PC-9 (cell line): ENCODE results near the gene GFM2. TPM values are rescaled to one million over a fixed set of nuclear protein-coding genes. Genes with fewer than 3 reads are reported as not detected.
"Not testable (repeated sequence)": the region's sequence is repeated elsewhere in the genome, so short reads cannot be mapped to it uniquely, and the experiment has no call there.

ENCODE experiments used
- BruUV-seq: library from RNA; stranded (reverse); fragments of 400-500 nt; replicated peaks from 2 replicates; lab custom pipeline; 2021; lab: Mats Ljungman, UMichigan
- CTCF ChIA-PET: fragments of 300-600 bp; sonication (Branson Sonifier 250); formaldehyde crosslinking; loops from one replicate; lab custom pipeline; 2022; ENCODE audit warnings: antibody characterized with exemption; lab: Charles Lee
- POLR2A ChIA-PET: fragments of 300-600 bp; sonication (Branson Sonifier 250); formaldehyde crosslinking; loops from one replicate; lab custom pipeline; 2022; ENCODE audit warnings: antibody characterized with exemption; ENCODE audit not compliant: unreplicated experiment; lab: Charles Lee
- DNase-seq, 2 experiments: peaks; one replicate each; pipeline versions ENCODE4 v3.0.0 to v3.0.0-alpha.2; 2015 to 2022; ENCODE audit warnings: mixed read lengths in 1 of 2
- H2AFZ ChIP-seq: fragments of 200-600 bp; sonication (generic); 2 replicates; pipeline ENCODE4 v1.8.1; 2017; ENCODE audit warnings: antibody characterized with exemption
- H3F3A ChIP-seq: fragments of 200-600 bp; sonication (generic); 2 replicates; pipeline ENCODE4 v1.8.1; 2017; ENCODE audit warnings: antibody characterized with exemption, mild to moderate bottlenecking, low read depth; ENCODE audit not compliant: insufficient read depth
- H3K27ac ChIP-seq: fragments of 200-600 bp; sonication (generic); 2 replicates; pipeline ENCODE4 v1.6.1; 2016; ENCODE audit warnings: mixed run types
- H3K27me3 ChIP-seq: fragments of 200-600 bp; sonication (generic); 2 replicates; pipeline ENCODE4 v1.6.1; 2016; ENCODE audit warnings: low read depth, mixed run types; ENCODE audit not compliant: insufficient read depth
- H3K36me3 ChIP-seq: fragments of 200-600 bp; sonication (generic); 2 replicates; pipeline ENCODE4 v1.6.1; 2016; ENCODE audit warnings: low read depth, mixed run types
- H3K4me1 ChIP-seq: fragments of 200-600 bp; sonication (generic); replicated peaks from 2 replicates; pipeline ENCODE4 v1.6.1; 2016; ENCODE audit warnings: mixed run types; ENCODE audit not compliant: insufficient read depth
- H3K4me2 ChIP-seq: fragments of 200-600 bp; sonication (generic); 2 replicates; pipeline ENCODE4 v1.6.1; 2017; ENCODE audit warnings: mixed run types
- H3K4me3 ChIP-seq: fragments of 200-600 bp; sonication (generic); 2 replicates; pipeline ENCODE4 v1.6.1; 2016; ENCODE audit warnings: mixed run types
- H3K79me2 ChIP-seq: fragments of 200-600 bp; sonication (generic); 2 replicates; pipeline ENCODE4 v1.6.1; 2017; ENCODE audit warnings: low read depth, mixed run types
- H3K9me2 ChIP-seq: fragments of 200-600 bp; sonication (generic); 2 replicates; pipeline ENCODE4 v1.8.1; 2017; ENCODE audit warnings: mild to moderate bottlenecking; ENCODE audit not compliant: insufficient read depth
- H3K9me3 ChIP-seq: fragments of 200-600 bp; sonication (generic); 2 replicates; pipeline ENCODE4 v1.8.1; 2016; ENCODE audit warnings: low read depth; ENCODE audit not compliant: insufficient read depth
- H4K20me1 ChIP-seq: fragments of 200-600 bp; sonication (generic); 2 replicates; pipeline ENCODE4 v1.8.1; 2017; ENCODE audit not compliant: insufficient read depth
- CTCF ChIP-seq: fragments of 200-600 bp; sonication (generic); conservative IDR thresholded peaks from 2 replicates; pipeline ENCODE4 v1.6.1; 2017; ENCODE audit warnings: mixed run types, antibody characterized with exemption, mild to moderate bottlenecking, moderate library complexity
- EZH2 ChIP-seq: fragments of 200-600 bp; sonication (generic); IDR thresholded peaks from 2 replicates; pipeline ENCODE4 v1.8.0; 2017; ENCODE audit warnings: antibody characterized with exemption, low read depth
- intact Hi-C: fragments of 100-400 bp; cut with micrococcal nuclease; formaldehyde crosslinking; loops from one replicate; pipeline ENCODE4 v1.10.0; 2022; ENCODE audit not compliant: unreplicated experiment
- total RNA-seq: library from RNA; stranded (reverse); gene quantifications from 2 replicates; pipeline ENCODE4 v1.2.3, GENCODE V29; 2021

The GFM2 gene
- total RNA-seq, 1 experiment from 2014 or later = 39.8 TPM

DNA sequence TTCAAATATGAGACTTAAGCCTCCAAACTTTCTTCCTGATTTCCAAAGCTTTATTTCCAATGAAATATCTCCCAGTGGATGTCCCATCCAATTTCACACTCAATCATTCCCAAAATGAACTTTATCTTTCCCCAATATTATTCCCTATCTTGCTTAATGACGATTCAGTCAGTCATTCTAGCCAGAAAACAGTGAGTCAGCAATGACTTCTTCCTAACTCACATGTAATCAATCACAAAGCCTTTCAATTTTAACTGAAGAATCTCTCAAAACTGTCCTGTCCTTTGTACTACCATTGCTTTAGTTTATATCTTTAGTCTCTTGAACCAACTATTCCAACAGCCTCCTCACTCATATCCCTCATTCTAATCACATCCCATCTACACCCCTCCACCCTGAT is 35.0 kb upstream of the GFM2 start:
- no peaks in the 10 kb centered on the region; the same call in 1 of the 2 replicates for H3K9me3 ChIP-seq
- H3K79me2 ChIP-seq = no peaks in the 10 kb centered on the region
- H3K4me2 ChIP-seq = no peak overlapping the region
- H3K36me3 ChIP-seq = no peaks in the 10 kb centered on the region
- TF ChIP-seq CTCF (no peak), EZH2 (no peak)
- CTCF ChIA-PET = interaction anchor here (0.7 kb wide), 1 partner anchor 147 kb away, joined by 4 read pairs; no protein-coding TSS in a partner anchor
- H3K27me3 ChIP-seq = no peaks in the 10 kb centered on the region
- H3K27ac ChIP-seq = no peak overlapping the region
- DNase-seq = no peak
- no peaks in the 10 kb centered on the region for H3F3A ChIP-seq
- no peak overlapping the region for H2AFZ ChIP-seq
- 0 out of 2 replicates have a peak, but pooled peaks cover 4% of the 10 kb centered on the region for H3K9me2 ChIP-seq
- no TSS peak for BruUV-seq
- H3K4me1 ChIP-seq = no peaks in the 10 kb centered on the region
- intact Hi-C loops = no loop called here
- POLR2A ChIA-PET = no interaction called here
- H4K20me1 ChIP-seq = no peaks in the 10 kb centered on the region
- no peak overlapping the region for H3K4me3 ChIP-seq

GRCh38 chr5:74801197-74801596 is 34.3 kb upstream of the GFM2 start:
- Histone ChIP-seq H3K9me3 (no peaks in the 10 kb centered on the region; the same call in 1 of the 2 replicates), H3K9me2 (0 out of 2 replicates have a peak, but pooled peaks cover 4% of the 10 kb centered on the region), H3K36me3 (no peaks in the 10 kb centered on the region), H4K20me1 (no peaks in the 10 kb centered on the region), H2AFZ (no peak overlapping the region), H3K79me2 (no peaks in the 10 kb centered on the region), H3K4me1 (no peaks in the 10 kb centered on the region), H3F3A (no peaks in the 10 kb centered on the region), H3K27ac (no peak overlapping the region), H3K4me2 (no peak overlapping the region), H3K27me3 (no peaks in the 10 kb centered on the region), H3K4me3 (no peak overlapping the region)
- DNase-seq = no peak
- BruUV-seq = no TSS peak
- CTCF ChIA-PET = no interaction called here
- TF ChIP-seq EZH2 (no peak), CTCF (no peak)
- POLR2A ChIA-PET = no interaction called here
- intact Hi-C loops = no loop called here

DNA sequence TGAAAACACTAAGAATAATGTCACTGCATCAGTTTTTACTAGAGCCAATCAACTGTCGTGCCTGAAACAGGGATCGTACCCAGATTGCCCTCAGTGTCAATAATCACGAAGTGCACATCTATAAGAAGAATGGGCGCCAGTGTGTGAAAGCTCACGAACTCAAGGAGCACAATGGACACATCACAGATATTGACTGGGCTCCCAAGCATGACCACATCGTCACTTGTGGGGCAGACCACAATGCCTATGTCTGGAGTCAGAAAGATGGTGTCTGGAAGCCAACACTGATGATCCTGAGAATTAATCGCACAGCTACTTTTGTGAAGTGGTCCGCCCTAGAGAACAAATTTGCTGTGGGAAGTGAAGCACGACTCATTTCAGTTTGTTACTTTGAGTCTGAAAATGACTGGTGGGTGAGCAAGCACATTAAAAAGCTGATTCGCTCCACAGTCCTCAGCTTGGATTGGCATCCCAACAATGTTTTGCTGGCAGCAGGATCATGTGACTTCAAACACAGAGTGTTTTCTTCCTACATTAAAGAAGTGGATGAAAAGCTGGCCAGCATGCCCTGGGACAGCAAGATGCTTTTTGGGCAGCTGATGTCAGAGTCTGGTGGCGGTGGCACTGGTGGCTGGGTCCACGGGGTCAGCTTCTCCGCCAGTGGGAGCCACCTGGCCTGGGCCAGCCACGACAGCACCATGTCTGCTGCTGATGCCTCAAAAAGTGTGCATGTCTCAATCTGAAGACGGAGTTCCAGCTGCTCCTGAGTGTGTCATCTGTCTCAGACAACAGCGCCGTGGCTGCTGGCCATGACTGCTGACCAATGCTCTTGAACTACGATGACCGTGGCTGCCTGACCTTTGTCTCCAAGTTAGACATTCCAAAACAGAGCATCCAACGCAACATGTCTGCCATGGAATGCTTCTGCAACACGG is 32.3 kb upstream of the GFM2 start:
- ChIA-PET POLR2A (interaction anchor here (0.6 kb wide), 1 partner anchor 32 kb away, joined by 3 read pairs; the partner anchor contains the start of gene GFM2), CTCF (interaction anchor here (0.6 kb wide), 1 partner anchor 12 kb away, joined by 21 read pairs; no protein-coding TSS in a partner anchor)

DNA sequence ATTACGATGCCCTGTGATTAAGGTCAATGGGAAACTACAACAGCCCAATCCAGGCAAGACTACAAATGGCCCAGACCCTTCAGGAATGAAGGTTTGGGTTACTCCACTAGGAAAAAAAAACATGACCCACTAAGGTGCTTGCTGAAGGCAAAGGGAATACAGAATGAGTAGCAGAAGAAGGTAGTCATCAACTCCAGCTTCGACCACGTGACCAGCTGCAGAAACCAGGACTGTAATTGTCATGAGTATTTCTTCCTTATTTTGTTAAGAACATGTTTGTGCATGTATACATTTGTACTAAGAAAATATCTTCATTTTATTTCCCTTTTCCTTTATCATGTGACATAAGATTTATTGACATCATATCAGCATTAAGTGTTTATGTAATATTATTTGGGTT is 24.8 kb upstream of the GFM2 start:
- DNase-seq, H3K79me2 ChIP-seq, H3F3A ChIP-seq, H3K9me3 ChIP-seq, intact Hi-C loops, H3K9me2 ChIP-seq, H3K27me3 ChIP-seq, H3K27ac ChIP-seq, H3K36me3 ChIP-seq, H3K4me1 ChIP-seq, H4K20me1 ChIP-seq, H3K4me2 ChIP-seq, CTCF ChIA-PET, BruUV-seq, H3K4me3 ChIP-seq, H2AFZ ChIP-seq, POLR2A ChIA-PET: not testable (repeated sequence)

More for the DNA sequence above, 32.3 kb upstream of the GFM2 start:
- Histone ChIP-seq H3F3A (no peaks in the 10 kb centered on the region), H3K27me3 (no peaks in the 10 kb centered on the region), H2AFZ (no peak overlapping the region), H3K79me2 (no peaks in the 10 kb centered on the region), H3K9me3 (no peaks in the 10 kb centered on the region), H3K4me1 (no peaks in the 10 kb centered on the region), H3K4me3 (no peak overlapping the region), H3K9me2 (no peaks in the 10 kb centered on the region), H3K4me2 (no peak overlapping the region), H4K20me1 (no peaks in the 10 kb centered on the region), H3K36me3 (no peaks in the 10 kb centered on the region), H3K27ac (no peak overlapping the region)
- DNase-seq = no peak
- intact Hi-C loops = no loop called here
- no peak for TF ChIP-seq EZH2
- TF ChIP-seq CTCF = no peak
- no TSS peak for BruUV-seq
